ENCODE data around the gene STS. TPM values are rescaled to one million over a fixed set of nuclear protein-coding genes. Genes with fewer than 3 reads are reported as not detected.
A peak's percentile ranks its signal among the peaks of the same experiment; 100 is the strongest.

The STS gene
- total RNA-seq, 6 donors from 2014 or later, result 5.2 to 15.1 (median 9.6) TPM

DNA sequence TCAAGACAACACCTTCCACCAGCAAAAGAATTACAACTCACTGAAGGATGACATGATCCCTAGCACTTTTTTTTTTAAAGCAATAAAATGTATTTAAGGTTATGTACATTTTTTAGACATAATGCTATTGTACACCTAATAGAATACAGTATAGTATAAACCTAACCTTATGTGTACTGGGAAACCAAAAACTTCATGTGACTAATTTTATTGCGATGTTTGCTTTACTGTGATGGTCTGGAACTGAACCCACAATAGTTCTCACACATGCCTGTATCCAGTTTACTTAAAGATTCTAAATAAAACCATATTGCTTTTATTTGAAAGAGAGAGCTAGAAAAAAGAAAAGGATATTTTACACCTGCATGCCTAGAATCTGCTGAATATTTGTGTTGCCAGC, 4.4 kb upstream of the STS start:
- TF ChIP-seq, protein P1, sequence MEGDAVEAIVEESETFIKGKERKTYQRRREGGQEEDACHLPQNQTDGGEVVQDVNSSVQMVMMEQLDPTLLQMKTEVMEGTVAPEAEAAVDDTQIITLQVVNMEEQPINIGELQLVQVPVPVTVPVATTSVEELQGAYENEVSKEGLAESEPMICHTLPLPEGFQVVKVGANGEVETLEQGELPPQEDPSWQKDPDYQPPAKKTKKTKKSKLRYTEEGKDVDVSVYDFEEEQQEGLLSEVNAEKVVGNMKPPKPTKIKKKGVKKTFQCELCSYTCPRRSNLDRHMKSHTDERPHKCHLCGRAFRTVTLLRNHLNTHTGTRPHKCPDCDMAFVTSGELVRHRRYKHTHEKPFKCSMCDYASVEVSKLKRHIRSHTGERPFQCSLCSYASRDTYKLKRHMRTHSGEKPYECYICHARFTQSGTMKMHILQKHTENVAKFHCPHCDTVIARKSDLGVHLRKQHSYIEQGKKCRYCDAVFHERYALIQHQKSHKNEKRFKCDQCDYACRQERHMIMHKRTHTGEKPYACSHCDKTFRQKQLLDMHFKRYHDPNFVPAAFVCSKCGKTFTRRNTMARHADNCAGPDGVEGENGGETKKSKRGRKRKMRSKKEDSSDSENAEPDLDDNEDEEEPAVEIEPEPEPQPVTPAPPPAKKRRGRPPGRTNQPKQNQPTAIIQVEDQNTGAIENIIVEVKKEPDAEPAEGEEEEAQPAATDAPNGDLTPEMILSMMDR (IDR thresholded peaks at IDR 0.05), result no peak
- no peak for TF ChIP-seq POLR2A (IDR thresholded peaks at IDR 0.05)
- H3K27ac ChIP-seq, result no peak overlapping the region
- H3K9me3 ChIP-seq, result no peaks in the 10 kb centered on the region
- H3K4me1 ChIP-seq, result peaks cover 4 to 25% (median 18%) of the 10 kb centered on the region in 4 donors
- ATAC-seq (ENCODE audit: low FRiP score in 2 of 2) (no peak), DNase-seq (no peak)
- H3K36me3 ChIP-seq, result no peaks in the 10 kb centered on the region
- no peaks in the 10 kb centered on the region for H3K27me3 ChIP-seq
- no peak overlapping the region for H3K4me3 ChIP-seq
- WGBS, 2 donors, result 96 to 100% methylated on average over 1 of the region's 1 CpG

- 72 to 85% methylated on average over 6 to 8 of the region's 8 CpGs for WGBS, 2 donors
- H3K36me3 ChIP-seq, result no peaks in the 10 kb centered on the region
- no peaks in the 10 kb centered on the region for H3K27me3 ChIP-seq
- peaks cover 4 to 27% (median 21%) of the 10 kb centered on the region in 4 donors for H3K4me1 ChIP-seq
- no peak overlapping the region for H3K4me3 ChIP-seq
- peak overlapping the region in 1 of 4 donors; percentile 53 for H3K27ac ChIP-seq
- DNase-seq, result no peak
- no peak for ATAC-seq (ENCODE audit: low FRiP score in 2 of 2)
- H3K9me3 ChIP-seq, result no peaks in the 10 kb centered on the region
- TF ChIP-seq, protein P1 (IDR thresholded peaks at IDR 0.05), result no peak
- TF ChIP-seq EP300 (IDR thresholded peaks at IDR 0.05), result no peak
- TF ChIP-seq POLR2AphosphoS5 (IDR thresholded peaks at IDR 0.05), result no peak
- TF ChIP-seq POLR2A (IDR thresholded peaks at IDR 0.05), result no peak
Measured at GRCh38 chrX:7143941-7144525, 3.5 kb upstream of the STS start.

DNA sequence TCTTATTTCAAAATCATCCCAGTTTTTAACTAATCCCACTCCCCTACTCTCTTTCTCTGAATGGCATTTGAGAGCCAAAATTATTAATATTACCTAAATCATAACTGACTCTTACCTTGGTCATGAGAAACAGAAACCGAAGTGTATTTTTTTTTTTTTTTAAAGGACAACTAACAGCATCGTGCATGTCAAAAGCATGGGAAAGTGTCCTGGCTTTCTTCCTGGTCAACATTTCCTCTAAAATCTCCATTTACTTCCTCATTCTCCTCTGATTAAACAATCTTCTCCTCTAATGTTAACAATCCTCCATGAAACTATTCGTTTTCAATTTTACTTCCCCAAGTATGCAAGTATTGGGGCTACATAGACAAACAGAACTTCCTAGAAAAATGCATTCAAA, 2.1 kb upstream of the STS start:
- H3K9me3 ChIP-seq, result no peaks in the 10 kb centered on the region
- no peak for ATAC-seq (ENCODE audit: low FRiP score in 2 of 2)
- H3K4me1 ChIP-seq, result peaks cover 4 to 27% (median 21%) of the 10 kb centered on the region in 4 donors
- no peaks in the 10 kb centered on the region for H3K36me3 ChIP-seq
- TF ChIP-seq, protein P1 (IDR thresholded peaks at IDR 0.05), result no peak
- TF ChIP-seq POLR2A (IDR thresholded peaks at IDR 0.05) (no peak), EP300 (IDR thresholded peaks at IDR 0.05) (no peak), POLR2AphosphoS5 (IDR thresholded peaks at IDR 0.05) (no peak)
- peak overlapping the region in 2 of 4 donors; percentile 30 to 57 for H3K27ac ChIP-seq
- no peaks in the 10 kb centered on the region for H3K27me3 ChIP-seq
- 2 to 10% methylated on average over 3 of the region's 3 CpGs for WGBS, 2 donors
- no peak overlapping the region for H3K4me3 ChIP-seq
- no peak for DNase-seq

GRCh38 chrX:7146020-7146702, 1.4 kb upstream of the STS start:
- WGBS, 2 donors, result 81 to 85% methylated on average over 3 of the region's 3 CpGs

More at GRCh38 chrX:7146020-7146702, 1.4 kb upstream of the STS start:
- no peak for TF ChIP-seq POLR2AphosphoS5 (IDR thresholded peaks at IDR 0.05)
- TF ChIP-seq EP300 (IDR thresholded peaks at IDR 0.05), result no peak
- TF ChIP-seq, protein P1 (IDR thresholded peaks at IDR 0.05), result no peak
- TF ChIP-seq POLR2A (IDR thresholded peaks at IDR 0.05), result no peak
- peaks cover 4 to 27% (median 21%) of the 10 kb centered on the region in 4 donors for H3K4me1 ChIP-seq
- H3K27me3 ChIP-seq, result no peaks in the 10 kb centered on the region
- peak overlapping the region in 2 of 4 donors; percentile 30 to 57 for H3K27ac ChIP-seq
- DNase-seq, result no peak
- H3K9me3 ChIP-seq, result no peaks in the 10 kb centered on the region
- no peaks in the 10 kb centered on the region for H3K36me3 ChIP-seq
- no peak for ATAC-seq (ENCODE audit: low FRiP score in 2 of 2)
- H3K4me3 ChIP-seq, result no peak overlapping the region

All from upper lobe of left lung (tissue), 6 donors.